NT2/D1 (cell line): ENCODE measurements around the gene TESPA1.

ENCODE experiments used
- SUZ12 ChIP-seq: IDR thresholded peaks from 2 replicates; pipeline ENCODE4 v1.6.1; 2011; ENCODE audit not compliant: insufficient read length, insufficient read depth; ENCODE audit errors: extremely low read depth
- YY1 ChIP-seq: IDR thresholded peaks from 2 replicates; pipeline ENCODE4 v1.6.1; 2011; ENCODE audit not compliant: insufficient read length, insufficient read depth
- ZNF274 ChIP-seq: IDR thresholded peaks from 2 replicates; pipeline ENCODE4 v1.6.1; 2011; ENCODE audit warnings: mild to moderate bottlenecking, low read depth, low read length

- TF ChIP-seq SUZ12 (no peak), ZNF274 (no peak), YY1 (no peak)
Measured at GRCh38 chr12:54967461-54967860, 17.1 kb downstream of the TESPA1 start.
